GM06990 (cell line): ENCODE data around the gene NF1.
A peak's percentile ranks its signal among the peaks of the same experiment; 100 is the strongest.
"Not testable (repeated sequence)": the region's sequence is repeated elsewhere in the genome, so short reads cannot be mapped to it uniquely, and the experiment has no call there.

Source experiments
- DNase-seq: peaks from one replicate; pipeline ENCODE4 v3.0.0-alpha.2; 2011; ENCODE audit not compliant: insufficient read length; ENCODE audit errors: extremely low read depth
- H3K27me3 ChIP-seq: replicated peaks from 2 replicates; pipeline ENCODE4 v1.6.0; 2011; ENCODE audit warnings: low read length; ENCODE audit not compliant: control insufficient read depth, insufficient read depth
- H3K36me3 ChIP-seq: 2 replicates; pipeline ENCODE4 v1.5.1; 2011; ENCODE audit warnings: low read length; ENCODE audit not compliant: control insufficient read depth, insufficient read depth
- H3K4me3 ChIP-seq: replicated peaks from 2 replicates; pipeline ENCODE4 v1.5.1; 2011; ENCODE audit warnings: low read depth, mild to moderate bottlenecking, control low read depth, low read length
- CTCF ChIP-seq: IDR thresholded peaks from 2 replicates; pipeline ENCODE4 v1.5.1; 2011; ENCODE audit warnings: low read length, control low read depth, mild to moderate bottlenecking, inconsistent platforms; ENCODE audit not compliant: insufficient read depth, poor library complexity, severe bottlenecking

NF1 gene

GRCh38 chr17:31094600-31095235 is at the start of gene NF1:
TSS of gene NF1 (plus strand) at chr17:31094977. CDS start at chr17:31095310, 333 bp downstream.
- H3K36me3 ChIP-seq = no peaks in the 10 kb centered on the region
- no peaks in the 10 kb centered on the region for H3K27me3 ChIP-seq
- TF ChIP-seq CTCF = no peak
- peak within 1 kb of the TSS; percentile 89 for H3K4me3 ChIP-seq
- peak; percentile 96 for DNase-seq

GRCh38 chr17:31046856-31047425 is 47.8 kb upstream of the NF1 start:
- H3K4me3 ChIP-seq, H3K27me3 ChIP-seq: not testable (repeated sequence)

GRCh38 chr17:31048142-31048541 is 46.6 kb upstream of the NF1 start:
- no peak for DNase-seq
- TF ChIP-seq CTCF = no peak
- Histone ChIP-seq H3K36me3 (no peaks in the 10 kb centered on the region), H3K4me3 (no peak overlapping the region), H3K27me3 (no peaks in the 10 kb centered on the region)

More at GRCh38 chr17:31046856-31047425, 47.8 kb upstream of the NF1 start:
- not testable (repeated sequence) for H3K36me3 ChIP-seq, DNase-seq

- no peak for TF ChIP-seq CTCF
- H3K27me3 ChIP-seq = no peaks in the 10 kb centered on the region
- no peak for DNase-seq
These were observed 46.0 kb upstream of the NF1 start for GRCh38 chr17:31048780-31049179.

GRCh38 chr17:31050948-31051347 is 43.8 kb upstream of the NF1 start:
- Histone ChIP-seq H3K36me3 (no peaks in the 10 kb centered on the region), H3K4me3 (no peak overlapping the region), H3K27me3 (no peaks in the 10 kb centered on the region)
- TF ChIP-seq CTCF = no peak
- DNase-seq = no peak

More at GRCh38 chr17:31048780-31049179, 46.0 kb upstream of the NF1 start:
- H3K4me3 ChIP-seq = no peak overlapping the region
- no peaks in the 10 kb centered on the region for H3K36me3 ChIP-seq

GRCh38 chr17:31051506-31051905 is 43.3 kb upstream of the NF1 start:
- no peak for DNase-seq
- Histone ChIP-seq H3K4me3 (no peak overlapping the region), H3K27me3 (no peaks in the 10 kb centered on the region), H3K36me3 (no peaks in the 10 kb centered on the region)
- TF ChIP-seq CTCF = no peak
